ENCODE results near the gene ELL.
A peak's percentile ranks its signal among the peaks of the same experiment; 100 is the strongest.

ELL gene

DNA sequence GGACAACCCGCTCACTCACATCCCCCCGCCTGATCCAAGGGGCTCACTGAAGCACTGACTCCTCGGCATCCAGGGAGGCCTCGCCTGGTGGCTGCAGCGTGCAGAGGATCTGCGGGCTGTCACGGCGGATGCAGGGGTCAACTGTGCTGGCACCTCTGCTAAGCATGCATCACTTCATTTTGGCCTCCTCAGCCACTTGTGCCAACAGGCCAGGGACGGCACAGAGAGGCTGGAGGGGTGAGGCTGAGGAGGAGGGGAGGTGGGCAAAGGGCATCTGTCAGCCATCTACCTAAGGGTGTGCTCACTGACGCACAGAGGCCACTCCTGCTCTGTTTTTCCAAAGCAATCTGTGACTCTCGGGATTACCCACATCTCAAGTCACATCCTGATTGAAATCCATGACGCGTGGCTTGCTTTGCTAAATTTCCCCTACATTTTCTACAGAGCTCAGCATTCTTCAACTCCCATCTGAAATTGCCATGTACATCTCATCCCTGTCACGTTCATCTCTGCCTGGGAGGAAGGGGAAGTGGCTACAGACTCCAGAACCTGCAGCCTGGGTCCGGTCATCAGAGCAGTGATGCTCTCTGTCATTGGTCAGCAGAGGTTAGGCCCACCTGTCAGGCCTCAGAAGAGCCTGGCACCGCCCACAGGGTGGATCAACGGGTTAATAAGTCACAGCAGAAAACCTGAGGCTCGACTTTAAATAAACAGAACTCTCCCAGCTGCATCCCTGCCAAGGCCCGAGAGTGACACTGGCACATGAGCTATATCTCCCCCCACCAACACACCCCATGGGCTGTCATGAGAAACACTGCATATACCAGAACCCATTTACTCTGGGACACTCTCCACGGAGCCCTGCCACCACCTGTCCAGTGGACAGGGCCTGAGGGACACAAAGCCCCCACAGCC, 17.6 kb downstream of the ELL start:
- DNase-seq, result no peak

DNA sequence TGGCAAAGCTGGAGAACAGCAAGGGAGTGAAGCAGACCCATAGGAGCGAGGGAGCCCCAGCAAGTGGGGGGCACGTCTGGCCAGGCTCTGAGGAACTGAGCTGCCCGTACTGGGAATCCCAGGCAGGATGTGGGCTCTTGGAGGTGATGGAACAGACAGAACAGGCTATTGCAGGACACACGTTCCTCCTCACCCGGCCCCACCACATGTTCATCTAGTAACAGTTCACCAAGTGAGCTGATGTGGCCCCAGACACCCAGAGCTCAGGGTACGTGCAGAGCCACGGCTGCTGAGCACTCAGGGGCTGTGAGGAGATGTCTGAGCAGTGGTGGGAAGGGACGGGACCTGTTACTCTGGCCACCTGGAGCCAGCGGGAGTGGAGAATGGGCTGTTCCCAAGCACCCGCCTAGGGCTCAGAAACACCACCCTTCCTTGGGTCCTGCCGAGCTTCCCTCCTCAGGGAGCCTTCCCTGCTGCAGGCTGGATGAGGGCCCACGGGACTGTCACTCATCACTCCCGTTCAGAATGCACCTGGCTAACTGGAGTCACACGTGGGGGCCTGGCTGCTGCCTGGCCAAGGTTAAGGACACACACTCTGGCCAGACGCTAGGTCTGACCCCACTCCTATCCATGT, 18.4 kb downstream of the ELL start:
- no peak for DNase-seq

- no peak for DNase-seq
Measured at GRCh38 chr19:18502638-18503294, 19.1 kb downstream of the ELL start.

DNA sequence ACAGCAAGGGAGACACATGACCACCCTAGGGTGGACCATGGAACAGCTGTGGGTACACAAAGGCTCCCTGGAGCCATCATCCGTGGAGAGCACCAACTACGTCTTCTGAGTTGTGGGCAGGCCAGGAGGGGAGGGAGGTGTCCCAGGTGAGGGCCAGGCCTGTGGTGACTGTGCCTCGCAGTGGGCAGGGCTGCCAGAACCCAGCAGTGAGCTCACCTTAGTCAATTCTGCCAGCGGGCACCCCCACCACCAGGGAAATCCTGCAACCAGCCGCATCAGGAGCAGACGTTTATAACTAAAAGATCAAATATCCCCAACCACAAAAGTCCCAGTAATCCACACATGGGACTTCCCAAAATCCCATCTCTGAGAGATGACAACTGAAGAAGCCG, 19.6 kb downstream of the ELL start:
- no peak for DNase-seq

- DNase-seq, result no peak
Measured at GRCh38 chr19:18501832-18502231, 20.0 kb downstream of the ELL start.

- DNase-seq, result no peak
Measured at GRCh38 chr19:18501351-18501750, 20.5 kb downstream of the ELL start.

DNA sequence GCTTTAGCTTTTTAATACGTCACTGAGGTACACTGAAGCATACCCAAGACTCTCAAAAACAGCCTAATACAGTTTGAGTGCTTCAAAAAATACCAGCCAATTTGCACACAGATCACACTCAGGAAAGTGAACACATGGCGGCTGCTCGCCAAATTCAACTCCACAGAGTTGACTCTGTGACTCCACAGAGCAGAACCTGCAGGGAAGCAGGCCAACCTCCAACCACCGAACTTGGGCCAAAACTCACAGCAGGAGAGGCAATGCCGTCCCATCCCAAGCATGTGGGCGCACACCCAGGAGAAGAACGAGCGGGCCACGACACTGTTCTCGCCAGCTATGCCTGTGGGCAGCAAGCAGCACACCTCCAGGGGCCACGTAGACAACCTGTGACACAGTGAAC, 21.1 kb downstream of the ELL start:
- DNase-seq, result no peak

- DNase-seq, result no peak
Measured at GRCh38 chr19:18500376-18500775, 21.5 kb downstream of the ELL start.

GRCh38 chr19:18499055-18499775, 22.7 kb downstream of the ELL start:
- DNase-seq, result no peak

- DNase-seq, result peak; percentile 80
Measured at GRCh38 chr19:18496980-18497256, 25.0 kb downstream of the ELL start.

GRCh38 chr19:18496167-18496979, 25.5 kb downstream of the ELL start:
- DNase-seq, result peak; percentile 62

GRCh38 chr19:18495204-18495911, 26.5 kb downstream of the ELL start:
- DNase-seq, result no peak

- no peak for DNase-seq
Measured at GRCh38 chr19:18494267-18494607, 27.6 kb downstream of the ELL start.

DNA sequence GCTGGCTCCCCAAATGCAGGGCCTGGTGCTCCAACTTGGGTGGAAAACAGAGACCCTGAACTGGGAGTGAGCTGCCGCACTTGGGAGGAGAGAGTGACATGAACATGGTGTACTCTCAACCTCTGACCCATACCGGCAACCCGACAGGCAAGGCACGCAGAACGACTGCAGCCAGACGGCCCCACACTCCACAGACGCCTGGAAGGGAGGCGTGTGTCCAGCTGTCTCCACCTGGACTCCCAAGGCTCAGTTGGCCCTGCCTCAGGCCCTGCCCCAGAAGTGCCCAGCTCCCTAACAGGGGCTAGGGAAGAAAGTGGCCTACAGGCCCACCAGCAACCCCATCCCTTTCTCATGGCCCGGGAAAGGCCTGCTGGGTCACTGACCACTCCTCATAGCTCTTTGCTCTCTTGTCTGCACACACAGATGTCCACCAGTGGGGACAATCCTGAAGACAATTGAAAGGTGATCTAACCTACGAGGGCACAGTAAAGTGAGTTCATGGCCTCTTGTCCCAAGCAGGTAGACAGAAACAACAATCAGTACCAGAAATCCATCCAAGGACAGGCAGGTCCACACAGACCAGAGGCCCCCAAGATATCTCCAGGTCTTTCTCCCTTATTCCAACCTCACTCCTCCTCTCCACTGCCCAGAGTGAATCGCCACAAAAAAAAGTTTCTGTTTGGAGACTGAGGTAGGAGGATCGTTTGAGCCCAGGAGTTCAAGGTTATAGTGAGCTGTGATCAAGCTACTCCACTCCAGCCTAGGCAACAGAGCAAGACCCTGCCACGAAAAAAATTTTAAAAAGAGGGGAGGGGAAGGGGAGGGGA, 28.2 kb downstream of the ELL start:
- no peak for DNase-seq

GRCh38 chr19:18491995-18492953, 29.6 kb downstream of the ELL start:
- no peak for DNase-seq

DNA sequence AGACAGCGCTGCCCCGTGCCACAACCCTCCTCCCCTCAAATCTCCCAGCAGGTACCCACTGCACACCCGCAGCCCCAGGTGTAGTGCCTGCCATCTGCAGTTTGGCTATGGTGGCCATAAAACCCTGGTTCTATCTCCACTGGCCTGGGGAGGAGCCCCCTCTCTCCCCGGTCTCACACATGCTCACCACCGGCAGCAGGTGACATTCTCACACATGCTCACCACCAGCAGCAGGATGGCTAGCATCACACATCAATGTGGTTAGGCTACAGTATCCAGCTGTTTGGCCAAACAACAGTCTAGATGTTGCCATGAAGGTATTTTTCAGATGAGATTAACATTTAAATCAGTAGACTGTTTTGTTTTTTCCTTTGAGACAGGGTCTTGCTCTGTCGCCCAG, 31.1 kb downstream of the ELL start:
- DNase-seq, result no peak

GRCh38 chr19:18489627-18490184, 32.2 kb downstream of the ELL start:
- DNase-seq, result peak; percentile 65

DNA sequence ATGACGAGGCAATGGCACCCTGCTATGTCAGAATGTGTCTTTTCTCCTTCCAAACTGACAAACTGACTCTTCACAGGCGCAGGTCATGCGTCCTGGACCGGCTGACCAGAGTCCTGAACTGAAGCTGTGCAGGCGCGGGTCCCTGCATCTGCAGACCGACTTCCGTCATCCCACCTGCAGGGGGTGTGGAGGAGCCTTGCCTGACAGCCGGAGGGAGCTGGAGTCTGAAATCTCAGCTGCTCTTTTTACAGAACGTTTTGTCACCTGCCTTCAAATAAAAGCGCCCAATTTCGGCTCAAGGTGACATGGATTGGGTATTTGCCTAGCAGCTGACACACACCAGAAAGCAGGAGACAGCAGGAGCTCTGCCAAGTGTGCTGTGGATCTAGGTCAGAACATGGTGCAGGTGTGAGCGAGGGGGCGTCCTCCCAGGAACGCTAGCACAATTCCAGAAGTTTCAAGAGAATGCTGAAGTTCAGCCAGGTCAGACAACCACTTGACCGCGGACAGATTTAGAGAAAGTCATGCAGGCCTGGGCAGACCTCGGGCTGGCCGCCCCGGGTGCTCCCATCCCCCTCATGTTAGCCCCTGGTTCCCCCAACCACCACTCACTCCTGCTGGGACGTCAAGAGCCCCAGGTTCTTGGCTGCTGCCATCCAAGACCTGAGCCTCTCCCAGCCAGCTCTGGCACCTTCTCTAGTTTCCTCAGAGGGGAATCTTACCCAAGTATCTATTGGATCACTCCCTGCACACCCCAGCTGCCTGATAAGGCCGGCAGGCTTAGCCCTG, 32.8 kb downstream of the ELL start:
- DNase-seq, result peak; percentile 45

DNA sequence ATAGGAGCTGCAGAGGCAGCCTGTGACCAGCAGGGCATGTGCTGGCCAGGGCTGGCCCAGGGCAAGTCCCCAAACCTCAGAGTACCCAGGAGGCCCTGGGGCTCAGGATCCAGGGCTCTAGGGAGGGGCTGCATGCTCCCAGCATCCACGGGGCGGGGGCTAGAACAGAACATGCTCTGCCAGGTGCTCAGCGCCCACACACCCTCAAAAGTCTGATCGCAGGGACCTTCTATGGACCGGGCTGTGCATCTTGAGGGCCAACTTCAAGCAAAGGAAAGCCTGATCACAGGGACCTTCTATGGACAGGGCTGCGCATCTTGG, 33.5 kb downstream of the ELL start:
- DNase-seq, result no peak

Data from NCI-H774 (cell line).